CD4-positive, alpha-beta T cell treated with Interferon alpha-2 for 1 hour (primary cell): ENCODE data around the gene ALDH3B1.

Experiments used
- DNase-seq, 2 donors: peaks; one replicate each; pipeline ENCODE4 v3.0.0-alpha.2; 2020 to 2022

Gene ALDH3B1

DNA sequence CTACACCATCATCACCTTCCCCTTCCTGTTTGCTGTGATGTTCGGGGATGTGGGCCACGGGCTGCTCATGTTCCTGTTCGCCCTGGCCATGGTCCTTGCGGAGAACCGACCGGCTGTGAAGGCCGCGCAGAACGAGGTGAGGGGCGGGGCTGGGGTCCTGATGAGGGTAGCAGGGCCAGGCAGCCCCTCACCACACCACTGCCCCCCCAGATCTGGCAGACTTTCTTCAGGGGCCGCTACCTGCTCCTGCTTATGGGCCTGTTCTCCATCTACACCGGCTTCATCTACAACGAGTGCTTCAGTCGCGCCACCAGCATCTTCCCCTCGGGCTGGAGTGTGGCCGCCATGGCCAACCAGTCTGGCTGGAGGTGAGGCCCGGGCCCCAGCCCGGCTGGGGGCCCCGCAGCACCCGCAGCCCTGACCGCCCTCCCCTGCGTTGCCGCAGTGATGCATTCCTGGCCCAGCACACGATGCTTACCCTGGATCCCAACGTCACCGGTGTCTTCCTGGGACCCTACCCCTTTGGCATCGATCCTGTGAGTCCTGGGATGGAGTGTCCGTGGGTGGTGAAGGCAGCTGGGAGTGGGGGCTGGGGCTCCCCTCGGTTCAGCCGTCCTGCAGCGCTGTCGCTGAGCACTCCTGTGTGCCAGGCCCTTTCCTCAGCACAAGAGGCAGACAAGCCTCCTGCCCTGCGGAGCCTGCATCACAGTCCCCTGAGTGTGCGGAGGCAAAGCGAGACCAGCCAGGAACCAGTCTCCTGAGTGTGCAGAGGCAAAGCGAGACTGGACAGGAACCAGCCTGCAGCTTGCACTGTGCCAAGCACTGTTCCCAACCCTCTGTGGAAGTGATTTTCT, 37.5 kb downstream of the ALDH3B1 start:
- no peak for DNase-seq

DNA sequence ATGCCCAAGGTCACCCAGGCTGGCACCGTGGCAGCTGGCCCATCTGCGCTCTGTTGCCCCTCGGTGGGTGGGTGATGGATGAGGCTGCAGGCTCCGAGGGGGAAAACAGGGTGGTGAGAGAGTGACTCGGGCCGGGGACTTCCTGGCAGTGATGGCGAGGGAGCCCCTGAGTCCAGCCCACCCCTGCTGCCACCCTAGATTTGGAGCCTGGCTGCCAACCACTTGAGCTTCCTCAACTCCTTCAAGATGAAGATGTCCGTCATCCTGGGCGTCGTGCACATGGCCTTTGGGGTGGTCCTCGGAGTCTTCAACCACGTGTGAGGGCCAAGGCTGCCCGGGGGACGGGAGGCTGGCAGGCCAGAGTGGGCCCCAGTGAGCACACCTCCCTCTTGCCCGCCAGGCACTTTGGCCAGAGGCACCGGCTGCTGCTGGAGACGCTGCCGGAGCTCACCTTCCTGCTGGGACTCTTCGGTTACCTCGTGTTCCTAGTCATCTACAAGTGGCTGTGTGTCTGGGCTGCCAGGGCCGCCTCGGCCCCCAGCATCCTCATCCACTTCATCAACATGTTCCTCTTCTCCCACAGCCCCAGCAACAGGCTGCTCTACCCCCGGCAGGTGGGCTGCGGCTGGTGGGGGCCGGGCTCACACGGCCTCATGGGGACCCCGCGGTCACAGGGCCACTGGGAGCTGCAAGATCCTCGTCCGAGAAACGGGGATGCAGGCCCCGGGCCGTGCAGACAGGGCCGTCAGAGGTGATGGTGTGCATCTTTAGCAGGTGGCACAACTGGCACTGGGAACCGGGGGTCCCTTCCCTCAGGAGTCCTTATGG, 38.8 kb downstream of the ALDH3B1 start:
- DNase-seq, result no peak

DNA sequence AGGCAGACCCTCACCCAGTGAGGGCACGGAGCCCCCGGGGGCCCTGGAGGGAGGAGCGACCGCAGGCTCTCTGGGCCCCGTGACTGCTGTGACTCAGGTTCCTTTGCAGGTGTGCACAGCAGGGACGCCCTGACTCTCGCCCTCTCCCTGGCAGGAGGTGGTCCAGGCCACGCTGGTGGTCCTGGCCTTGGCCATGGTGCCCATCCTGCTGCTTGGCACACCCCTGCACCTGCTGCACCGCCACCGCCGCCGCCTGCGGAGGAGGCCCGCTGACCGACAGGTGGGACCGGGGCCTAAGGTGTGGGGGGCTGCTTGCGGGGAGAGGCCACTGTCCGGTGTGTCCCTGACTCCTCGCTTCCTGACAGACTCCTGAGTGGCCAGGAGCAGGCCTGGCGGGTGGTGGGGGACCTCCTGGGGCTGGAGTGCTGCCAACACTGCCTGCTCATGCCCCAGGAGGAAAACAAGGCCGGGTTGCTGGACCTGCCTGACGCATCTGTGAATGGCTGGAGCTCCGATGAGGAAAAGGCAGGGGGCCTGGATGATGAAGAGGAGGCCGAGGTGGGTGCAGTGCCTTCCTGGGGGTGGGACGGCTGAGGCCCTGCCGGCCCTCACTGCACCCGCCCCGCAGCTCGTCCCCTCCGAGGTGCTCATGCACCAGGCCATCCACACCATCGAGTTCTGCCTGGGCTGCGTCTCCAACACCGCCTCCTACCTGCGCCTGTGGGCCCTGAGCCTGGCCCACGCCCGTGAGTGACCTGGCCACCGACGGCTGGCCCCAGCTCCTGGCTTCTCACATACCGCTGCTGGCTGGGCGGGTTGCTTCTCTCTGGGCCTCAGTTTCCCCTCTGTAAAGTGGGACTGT, 39.6 kb downstream of the ALDH3B1 start:
- DNase-seq, result no peak

DNA sequence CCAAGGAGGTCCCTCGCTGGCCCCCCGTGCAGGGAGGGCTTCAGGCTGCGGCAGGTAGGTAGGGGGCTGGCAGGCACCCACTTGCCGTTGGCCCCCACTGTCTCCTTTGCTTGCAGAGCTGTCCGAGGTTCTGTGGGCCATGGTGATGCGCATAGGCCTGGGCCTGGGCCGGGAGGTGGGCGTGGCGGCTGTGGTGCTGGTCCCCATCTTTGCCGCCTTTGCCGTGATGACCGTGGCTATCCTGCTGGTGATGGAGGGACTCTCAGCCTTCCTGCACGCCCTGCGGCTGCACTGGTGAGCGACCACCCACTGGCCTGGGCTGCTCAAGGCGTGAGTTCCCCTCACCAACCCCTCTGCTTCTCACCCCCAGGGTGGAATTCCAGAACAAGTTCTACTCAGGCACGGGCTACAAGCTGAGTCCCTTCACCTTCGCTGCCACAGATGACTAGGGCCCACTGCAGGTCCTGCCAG, 40.3 kb downstream of the ALDH3B1 start:
- DNase-seq, result no peak

DNA sequence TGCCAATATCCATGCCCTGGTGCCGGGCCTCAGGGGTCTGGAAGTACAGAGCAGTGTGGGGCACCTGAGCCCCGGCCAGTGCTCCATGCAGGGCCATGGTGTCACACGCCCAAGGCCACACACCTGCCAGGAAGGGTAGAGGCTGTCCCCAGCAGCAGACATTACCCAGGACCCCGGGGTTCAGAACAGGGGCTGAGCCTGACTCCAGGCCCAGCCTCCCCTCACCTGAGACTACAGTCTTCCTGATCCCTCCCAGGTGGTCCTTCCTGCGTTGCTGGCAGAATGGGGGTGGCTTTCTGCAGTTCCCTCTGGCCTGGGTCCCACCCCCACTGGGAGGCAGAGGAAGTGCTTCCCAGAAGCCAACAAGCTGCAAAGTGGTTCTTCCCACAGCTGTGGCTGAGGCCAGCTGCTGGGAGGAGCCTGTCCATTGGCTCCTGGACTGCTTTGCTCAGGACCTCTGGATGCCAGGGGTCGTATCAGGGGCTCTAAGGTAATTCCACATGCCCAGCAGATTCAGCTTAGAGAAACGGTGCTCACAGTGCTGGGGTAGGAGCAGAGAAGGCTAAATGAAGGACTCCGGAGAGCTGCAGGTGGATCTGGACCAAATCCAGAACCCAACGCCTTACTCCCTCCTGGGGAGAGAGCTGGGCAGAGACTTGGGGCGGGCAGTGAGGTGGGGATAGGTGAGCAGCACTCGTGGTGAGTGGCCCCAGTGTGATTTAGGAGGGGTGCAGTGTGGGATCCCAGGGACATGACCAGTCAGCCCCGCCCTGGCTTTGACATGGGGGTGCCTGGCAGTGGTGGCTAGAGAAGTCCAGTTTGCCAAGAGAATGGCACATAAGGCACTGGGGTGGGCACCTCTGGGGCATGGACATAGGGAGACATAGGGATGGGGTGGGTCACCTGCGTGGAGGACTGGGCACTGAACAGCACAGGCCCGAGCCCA, 41.3 kb downstream of the ALDH3B1 start:
- no peak for DNase-seq

DNA sequence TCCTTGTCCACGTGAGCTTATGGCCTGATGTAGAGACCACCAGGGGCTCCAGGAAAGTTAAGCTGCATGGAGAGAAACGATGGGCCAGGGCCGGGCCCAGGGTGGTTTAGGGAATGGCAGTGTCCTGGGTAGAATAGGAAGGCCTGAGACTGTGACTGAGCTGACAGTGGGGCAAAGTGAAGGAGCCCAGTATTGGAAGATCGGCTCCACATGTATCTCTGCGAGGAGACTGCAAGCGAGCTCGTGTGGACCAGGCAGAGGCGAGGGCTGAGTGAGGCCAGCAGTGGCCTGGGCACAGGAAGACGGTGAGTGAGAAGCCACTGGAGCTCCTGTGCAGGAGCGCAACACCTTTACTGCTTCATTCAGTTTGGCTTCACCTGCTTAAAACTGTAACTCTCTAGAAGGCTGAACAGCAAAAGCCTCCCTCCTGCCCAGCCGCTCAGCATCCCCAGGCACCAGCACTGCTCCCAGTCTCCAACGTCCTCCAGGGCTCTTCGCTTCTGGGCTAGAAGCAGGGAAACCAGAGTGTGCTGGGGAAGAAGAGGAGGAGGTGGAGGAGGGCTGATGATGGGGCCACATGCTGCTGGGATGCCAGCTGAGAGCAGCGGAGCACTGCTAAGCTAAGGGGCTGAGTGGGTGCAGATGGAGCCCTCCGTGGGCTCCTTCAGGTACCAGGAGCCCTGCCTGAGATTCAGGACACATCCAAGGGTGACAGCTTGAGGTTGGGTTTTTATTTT, 42.2 kb downstream of the ALDH3B1 start:
- no peak for DNase-seq

DNA sequence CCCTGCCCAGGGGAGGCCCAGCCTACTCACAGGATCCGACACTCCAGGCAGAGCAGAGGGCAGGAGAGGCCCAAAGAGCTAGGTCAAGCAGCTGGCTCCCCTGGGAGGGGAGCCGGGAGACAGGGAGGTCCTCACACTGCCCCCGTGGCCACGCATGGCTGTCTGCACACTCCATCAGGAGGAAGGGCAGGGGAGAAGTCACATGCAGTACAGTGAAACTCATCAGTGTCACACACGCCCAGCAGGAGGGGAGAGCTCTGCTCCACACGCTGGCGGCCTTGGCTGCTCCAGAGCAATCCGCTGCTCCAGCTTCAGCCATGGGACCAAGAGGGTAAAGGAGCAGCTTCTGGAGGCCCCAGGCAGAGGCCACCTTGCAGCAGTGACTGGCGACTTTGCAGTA, 43.0 kb downstream of the ALDH3B1 start:
- no peak for DNase-seq

DNA sequence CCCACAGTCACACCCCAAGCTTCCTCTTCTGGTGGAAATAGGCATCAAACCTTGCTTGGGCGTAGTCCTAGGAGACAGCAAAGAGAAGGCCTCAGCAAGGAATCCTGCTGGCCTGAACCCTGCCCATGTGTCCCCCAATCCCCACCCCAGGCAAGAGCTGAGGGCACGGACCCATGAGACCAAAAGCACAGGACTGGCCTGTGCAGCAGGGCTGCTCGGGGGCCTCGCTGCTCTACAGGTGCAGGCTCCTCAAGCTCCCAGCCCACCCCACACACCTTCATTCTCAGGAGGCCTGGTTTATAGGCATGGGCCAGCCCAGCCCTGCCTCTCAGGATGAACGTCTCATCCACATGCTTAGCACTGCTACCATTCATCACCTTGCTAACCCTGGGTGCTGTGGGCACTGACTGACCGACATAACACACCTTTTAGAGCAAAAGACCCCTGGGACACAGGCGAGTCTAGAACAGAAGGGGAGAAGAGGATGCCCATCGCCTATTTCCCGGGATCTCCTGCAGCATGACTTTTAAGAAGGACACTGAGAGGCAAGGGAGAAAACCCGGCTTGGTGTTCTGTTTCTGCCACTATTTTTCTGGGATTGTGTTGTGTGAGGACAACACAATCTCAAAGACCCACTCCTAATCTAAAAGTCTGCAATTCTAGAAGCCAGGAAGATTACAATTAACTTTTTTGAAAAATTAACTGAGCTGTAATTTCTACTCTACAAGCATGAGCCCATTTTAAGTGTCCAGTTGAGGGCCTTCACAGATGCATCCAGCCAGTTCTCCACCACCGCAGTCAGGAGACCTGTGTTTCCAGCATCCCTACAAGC, 44.1 kb downstream of the ALDH3B1 start:
- DNase-seq, result no peak

DNA sequence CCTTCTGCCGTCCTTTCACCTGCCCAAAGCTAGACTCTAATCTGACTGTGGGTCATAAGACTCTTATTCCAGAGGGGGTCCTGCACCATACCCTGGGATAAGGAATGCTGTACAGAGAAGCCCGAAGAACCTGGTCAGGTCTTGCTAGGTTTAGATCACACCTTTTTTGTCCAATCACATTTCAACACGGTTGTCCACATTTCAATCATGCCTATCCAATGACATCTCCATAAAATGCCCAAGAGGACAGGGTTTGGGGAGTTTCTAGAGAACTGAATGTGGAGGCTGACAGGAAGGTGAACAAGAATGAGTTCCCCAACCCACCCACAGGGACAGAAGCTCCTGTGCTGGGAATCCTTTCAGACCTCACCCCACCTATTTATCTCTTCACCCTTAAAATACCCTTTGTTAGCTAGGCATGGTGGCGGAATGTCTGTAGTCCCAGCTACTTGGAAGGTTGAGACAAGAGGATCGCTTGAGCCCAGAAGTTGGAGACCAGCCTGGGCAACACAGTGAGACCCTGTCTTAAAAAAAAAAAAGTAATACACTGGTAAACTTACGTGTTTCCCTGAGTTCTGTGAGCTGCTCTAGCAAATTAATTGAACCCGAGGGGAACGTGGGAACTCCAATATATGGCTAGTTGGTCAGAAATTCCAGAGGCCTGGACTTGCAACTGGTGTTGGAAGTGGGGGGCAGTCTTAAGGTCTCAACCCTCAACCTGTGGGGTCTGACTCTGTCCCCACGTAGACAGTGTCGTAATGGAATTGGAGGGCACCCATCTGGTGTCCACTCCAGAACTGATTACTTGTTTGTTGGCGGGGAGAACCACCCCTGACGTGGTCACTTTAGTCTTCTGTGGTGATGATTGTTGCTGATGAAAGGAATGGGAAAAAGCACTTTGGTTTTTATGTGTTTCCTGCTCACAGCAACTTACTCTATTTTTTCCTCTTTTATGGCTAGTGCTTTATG, 46.5 kb downstream of the ALDH3B1 start:
- no peak for DNase-seq

DNA sequence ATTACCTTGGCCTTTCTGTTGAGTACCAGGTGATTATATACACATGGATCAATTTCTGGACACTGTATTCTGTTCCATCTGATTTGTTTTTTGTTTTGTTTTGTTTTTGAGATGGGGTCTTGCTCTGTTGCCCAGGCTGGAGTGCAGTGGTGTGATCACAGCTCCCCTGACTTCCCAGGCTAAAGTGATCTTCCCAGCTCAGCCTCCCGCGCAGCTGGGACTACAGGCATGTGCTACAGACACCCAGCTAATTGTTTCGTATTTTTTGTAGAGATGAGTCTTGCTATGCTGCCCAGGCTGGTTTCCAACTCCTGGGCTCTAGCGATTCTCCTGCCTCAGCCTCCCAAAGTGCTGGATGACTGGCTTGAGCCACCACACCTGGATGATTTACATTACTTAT, 47.7 kb downstream of the ALDH3B1 start:
- DNase-seq, result no peak

DNA sequence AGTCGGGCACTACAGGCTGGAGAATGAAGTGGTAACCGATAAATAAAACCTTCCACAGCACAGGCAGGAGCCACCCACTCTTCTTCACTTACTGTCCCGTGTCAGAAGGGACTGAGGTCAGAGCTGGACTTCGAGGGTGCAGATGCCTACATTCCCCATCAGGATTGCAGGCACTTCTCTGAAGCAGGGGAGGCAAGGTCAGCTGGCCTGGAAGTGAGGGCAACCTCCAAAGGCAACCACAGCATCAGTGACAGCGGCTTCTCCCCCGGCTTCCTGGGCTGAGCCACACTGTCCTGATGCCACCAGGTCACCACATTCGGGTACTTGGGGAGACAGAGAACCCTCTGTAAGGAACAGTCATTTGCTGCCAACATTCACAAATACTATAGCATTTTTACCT, 51.4 kb downstream of the ALDH3B1 start:
- no peak for DNase-seq

DNA sequence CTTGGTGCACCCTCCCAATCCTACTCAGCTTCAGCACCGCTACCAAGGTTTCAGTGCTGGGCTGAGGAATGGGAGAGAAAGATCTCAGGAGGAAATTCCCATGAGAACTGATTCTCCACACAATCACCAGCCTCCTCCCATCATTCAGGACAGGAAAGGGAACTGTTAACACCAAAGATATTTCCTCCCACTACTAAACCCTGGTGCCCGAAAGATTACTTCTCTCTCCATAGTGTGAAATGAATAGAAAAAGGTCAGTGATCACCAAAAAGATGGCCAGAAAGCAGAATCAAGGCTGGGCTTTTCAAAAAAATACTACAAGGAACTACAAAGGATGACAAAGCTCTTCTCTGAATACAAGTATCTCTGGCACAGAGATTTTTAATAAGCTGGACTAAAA, 54.8 kb downstream of the ALDH3B1 start:
- no peak for DNase-seq

DNA sequence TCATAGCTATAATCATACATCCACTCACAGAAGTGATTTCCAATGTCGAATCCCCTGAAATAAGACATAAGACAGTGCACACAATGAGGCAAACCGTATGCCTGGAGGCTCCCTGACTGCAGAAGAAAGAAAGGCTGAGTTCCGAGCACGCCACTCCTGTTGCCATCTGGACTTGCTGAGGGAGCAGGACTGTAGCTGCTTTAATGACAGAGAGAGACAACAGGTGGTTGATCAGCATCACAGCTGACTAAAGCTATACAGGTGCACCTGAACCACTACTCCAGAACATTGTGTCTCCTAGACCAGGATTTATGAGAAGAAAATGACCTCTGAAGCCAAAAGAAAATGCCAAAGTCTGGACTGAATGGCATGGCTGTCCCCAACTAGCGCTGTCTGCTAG, 55.7 kb downstream of the ALDH3B1 start:
- DNase-seq, result no peak

DNA sequence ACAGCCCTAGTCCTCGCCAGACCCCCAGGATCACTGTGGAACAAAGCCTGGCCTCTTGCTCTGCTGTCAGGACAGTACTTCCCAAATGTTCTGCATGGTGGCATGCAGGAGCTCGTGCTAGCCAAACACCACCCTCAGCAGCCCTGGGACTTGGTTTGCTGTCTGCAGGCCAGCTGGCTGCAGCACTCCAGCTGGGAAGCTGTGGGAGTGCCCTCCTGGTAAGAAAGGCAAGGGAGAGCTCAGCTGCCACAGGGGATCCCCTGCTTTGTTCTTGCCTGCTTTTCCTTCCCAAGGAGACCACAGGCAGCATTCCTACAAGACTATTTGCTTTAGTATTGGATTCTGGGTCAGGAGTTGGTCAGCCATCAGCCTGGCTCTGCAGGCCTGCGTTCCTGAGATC, 56.6 kb downstream of the ALDH3B1 start:
- DNase-seq, result no peak

DNA sequence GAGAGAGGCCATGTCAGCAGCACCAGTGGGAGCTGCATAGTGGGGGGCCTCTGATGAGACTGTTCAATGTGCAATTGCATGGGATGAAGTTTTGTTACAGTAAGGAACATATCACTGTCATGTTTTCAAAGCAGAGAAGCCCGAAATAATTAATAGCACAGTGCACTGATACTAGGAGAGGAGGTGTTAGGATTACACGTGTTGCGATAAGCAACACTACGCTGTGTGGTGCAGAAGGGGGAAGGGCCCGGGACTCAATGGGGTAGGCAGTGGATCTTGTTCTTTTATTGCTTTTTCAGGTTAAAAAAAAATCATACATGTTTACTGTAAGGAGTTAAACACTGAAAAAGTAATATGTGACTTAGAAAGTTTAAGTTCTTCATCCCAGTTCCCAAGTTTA, 57.9 kb downstream of the ALDH3B1 start:
- no peak for DNase-seq

DNA sequence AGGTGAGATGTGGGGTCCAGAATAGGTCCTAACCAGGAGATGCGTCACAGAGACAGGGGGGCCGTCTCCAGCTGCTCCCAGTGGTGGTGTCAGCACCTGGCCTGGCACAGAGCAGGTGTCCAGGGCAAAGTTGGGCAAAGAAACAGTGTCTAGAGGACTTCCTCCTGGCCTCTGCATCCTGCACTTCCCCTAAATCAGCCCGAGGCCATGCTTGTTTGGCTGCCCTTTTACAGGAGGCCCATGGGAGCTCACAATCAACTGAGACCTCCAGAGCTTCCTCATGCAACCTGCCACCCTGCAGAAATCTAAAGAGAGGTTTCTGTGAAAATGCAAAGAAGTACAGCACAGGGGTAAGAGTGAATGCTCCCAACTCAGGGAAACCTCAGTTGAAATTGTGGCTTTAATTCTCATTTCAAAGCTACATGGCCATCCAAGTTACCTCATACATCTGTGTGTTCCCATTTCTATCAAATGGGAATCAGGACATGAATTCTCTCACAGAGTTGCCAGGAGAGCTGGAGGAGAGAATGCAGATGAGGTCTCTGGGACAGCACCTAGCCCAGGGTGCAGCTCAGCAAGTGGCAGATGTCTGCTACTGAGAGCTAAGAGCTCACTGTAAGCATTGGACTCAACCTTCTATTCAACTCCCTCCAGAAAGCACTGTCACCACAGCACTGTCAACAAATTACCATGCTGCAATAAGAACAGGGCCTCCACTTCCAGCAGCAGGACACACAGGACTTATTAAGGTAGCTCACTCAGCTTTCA, 61.3 kb downstream of the ALDH3B1 start:
- no peak for DNase-seq

DNA sequence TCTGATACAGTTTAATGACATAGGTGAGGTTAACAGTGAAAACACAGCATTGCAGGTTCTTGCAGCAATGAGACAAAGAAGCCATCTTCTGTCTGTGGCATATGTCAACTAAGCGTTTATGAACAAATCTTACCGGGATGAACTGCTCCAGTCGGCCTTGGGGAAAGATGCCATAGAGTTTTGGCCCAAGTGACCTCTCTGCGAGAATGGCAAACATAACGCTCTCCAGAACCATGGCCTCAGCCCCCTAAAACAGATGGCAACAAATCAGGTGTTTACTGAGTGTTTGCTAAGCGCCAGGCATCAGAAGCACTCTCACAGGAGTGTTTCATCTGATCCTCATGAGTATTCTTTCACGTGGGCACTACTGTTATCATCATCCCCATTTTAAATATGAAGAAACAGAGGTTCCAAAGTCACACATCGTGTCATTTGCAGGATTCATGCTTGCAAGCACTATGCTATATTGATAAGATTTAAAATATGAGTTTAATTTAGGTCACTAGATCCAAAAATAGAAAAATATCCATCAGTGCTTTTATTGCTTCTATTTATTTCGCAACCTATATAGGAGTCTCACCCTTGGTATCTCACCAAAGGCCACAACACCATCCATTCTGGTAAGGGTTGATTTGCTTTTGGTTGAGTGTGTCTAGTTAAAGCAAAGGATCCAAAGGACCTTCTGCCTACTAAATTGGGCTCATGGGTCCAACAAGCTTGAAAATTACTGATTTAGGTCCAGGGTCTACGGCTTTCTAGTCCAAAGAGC, 64.6 kb downstream of the ALDH3B1 start:
- DNase-seq, result no peak
